HUDEP-2 (cell line): Measurements from ENCODE around the gene YJEFN3.

ENCODE experiments used
- DNase-seq, 76 experiments: peaks; one replicate each; lab custom pipeline; 2025; ENCODE audit not compliant: unreplicated experiment in 76 of 76; lab: John Stamatoyannopoulos, UW

The YJEFN3 gene

DNA sequence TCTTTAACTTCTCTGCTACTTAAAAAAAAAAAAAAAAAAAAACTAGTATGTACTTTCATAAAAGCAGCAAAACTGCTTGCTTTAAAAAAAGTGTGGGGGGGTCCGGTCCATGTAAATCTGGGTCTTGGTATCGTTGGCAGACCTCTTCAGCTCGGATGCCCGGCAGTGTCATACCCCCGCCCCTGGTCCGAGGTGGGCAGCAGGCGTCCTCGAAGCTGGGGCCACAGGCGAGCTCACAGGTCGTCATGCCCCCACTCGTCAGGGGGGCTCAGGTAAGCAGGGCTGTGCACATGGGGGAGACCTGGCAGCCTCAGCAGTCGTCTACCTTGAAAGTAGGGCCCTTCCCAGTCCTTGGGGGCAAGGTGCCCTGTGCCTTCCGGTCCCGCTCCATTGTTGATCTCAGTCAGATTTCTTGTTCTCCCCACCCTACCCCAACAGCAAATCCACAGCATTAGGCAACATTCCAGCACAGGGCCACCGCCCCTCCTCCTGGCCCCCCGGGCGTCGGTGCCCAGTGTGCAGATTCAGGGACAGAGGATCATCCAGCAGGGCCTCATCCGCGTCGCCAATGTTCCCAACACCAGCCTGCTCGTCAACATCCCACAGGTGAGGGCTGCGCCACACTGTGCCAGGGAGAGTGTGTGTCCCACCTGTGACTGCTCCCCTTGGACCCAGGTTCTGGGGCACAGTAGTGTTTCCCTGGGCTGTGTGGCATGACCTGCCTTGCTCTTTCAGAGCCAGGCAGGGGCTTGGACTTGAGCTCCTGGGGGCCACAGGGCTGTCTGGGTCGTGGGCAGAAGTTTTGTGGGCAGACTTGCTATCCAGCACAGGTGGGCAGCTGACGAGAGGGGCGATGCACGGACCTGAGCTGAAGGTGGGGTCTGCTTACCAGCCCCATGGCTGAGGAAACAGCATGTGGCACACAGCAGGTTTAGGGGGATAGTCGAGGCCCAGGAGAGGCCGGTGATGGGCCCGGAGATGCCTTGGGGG is 32.8 kb upstream of the YJEFN3 start:
- DNase-seq = no peak

DNA sequence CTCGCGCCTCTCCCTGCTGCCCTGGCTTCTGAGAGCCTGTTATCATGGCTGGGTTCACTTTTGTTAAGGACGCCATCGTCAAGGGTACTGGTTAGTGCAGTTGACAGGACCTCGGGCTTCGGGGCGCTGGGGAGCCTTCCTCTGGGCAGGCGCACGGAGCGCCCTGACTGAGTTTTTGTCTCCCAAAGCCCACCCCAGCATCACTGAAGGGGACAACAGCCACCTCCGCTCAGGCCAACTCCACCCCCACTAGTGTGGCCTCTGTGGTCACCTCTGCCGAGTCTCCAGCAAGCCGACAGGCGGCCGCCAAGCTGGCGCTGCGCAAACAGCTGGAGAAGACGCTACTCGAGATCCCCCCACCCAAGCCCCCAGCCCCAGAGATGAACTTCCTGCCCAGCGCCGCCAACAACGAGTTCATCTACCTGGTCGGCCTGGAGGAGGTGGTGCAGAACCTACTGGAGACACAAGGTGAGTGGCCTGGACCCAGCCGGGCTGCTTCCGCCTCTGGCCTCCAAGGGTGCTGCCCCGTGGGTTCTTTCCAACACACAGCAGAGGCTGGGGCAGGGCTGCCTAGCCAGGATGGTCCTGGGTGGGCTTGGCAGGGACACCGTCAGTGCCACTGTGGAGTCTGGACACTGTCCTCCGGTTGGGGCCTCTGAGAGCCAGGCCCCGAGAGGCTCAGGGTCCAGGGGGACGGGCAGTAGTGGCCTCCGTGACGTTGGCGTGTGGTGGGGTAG is 30.3 kb upstream of the YJEFN3 start:
- DNase-seq = no peak

DNA sequence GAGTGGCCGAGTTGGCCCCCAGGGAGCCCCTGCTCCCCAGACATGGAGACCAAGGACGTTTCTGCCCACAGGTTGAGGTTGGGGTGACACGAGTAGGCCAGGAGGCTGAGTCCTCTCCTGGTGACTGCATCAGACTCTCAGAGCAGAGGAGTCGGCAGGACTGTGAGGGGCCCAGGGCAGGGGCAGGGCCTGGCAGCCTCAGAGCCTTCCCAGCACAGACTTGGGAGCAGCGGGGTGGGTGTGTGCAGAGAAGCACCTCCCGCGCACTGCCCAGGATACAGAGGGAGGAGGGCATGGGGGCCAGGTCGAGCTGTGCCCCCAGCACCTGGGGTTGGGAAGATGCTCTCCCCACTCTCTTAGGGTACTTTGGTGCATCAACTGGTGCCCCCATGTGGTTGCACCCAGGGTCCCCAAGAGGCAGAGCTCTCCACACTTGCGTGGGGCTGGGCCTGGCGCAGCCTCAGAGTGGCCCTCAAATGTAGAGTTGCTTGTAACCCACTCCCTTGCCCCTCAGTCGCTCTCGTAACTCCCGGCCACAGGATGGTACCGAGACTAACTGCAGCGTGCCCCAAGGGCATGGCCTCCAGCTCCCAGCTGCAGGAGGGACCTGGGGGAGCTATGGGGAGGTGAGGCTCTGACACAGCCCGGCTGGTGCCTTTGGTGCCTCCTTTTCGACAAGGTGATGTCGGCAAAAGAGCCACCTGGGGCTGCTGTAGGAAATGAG is 29.3 kb upstream of the YJEFN3 start:
- DNase-seq = no peak

DNA sequence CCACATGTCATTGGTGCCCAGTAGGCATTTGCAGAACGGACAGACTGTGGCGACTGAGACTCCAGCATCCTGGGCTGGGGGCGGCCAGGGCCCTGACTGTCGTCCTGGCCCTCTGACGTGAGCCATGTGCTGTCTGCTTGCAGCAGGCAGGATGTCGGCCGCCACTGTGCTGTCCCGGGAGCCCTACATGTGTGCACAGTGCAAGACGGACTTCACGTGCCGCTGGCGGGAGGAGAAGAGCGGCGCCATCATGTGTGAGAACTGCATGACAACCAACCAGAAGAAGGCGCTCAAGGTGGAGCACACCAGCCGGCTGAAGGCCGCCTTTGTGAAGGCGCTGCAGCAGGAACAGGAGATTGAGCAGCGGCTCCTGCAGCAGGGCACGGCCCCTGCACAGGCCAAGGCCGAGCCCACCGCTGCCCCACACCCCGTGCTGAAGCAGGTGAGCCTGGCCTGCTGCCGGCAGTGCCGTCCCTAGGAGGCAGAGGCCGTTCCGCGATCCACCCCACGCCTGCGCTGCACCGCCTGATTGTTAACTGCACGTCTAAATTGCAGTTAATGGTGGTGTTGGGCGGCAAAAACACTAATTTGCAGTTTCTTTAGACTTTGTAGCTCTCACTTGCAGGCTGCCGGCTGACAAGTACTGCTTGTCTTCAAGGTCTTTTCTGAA is 27.6 kb upstream of the YJEFN3 start:
- no peak for DNase-seq

DNA sequence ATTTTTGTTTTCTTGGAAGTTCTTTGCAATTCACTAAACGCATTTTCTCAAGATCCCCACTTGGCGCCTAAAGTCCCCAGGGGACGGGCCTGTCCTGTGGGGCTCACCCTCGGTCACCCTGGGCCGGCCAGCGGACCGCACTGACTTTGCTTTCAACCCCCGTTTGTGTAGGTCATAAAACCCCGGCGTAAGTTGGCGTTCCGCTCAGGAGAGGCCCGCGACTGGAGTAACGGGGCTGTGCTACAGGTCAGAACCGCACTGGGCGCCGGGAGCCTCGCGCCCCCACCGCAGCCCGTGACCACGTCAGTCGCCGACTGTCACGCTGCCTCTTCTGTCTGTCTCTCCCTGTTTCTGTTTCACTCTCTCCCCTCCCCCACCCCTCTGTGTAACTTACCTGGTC is 26.9 kb upstream of the YJEFN3 start:
- DNase-seq = no peak

DNA sequence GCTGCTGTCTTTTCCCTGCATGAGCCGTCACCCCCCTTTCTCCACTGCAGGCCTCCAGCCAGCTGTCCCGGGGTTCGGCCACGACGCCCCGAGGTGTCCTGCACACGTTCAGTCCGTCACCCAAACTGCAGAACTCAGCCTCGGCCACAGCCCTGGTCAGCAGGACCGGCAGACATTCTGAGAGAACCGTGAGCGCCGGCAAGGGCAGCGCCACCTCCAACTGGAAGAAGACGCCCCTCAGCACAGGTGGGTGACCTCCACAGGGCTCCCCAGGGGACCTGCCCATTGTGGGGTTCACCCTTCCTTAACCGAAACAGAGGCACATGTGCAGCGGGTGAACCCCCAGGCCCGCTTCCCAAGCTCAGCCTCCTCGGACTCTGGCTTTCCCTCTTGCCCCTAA is 26.4 kb upstream of the YJEFN3 start:
- DNase-seq = no peak

DNA sequence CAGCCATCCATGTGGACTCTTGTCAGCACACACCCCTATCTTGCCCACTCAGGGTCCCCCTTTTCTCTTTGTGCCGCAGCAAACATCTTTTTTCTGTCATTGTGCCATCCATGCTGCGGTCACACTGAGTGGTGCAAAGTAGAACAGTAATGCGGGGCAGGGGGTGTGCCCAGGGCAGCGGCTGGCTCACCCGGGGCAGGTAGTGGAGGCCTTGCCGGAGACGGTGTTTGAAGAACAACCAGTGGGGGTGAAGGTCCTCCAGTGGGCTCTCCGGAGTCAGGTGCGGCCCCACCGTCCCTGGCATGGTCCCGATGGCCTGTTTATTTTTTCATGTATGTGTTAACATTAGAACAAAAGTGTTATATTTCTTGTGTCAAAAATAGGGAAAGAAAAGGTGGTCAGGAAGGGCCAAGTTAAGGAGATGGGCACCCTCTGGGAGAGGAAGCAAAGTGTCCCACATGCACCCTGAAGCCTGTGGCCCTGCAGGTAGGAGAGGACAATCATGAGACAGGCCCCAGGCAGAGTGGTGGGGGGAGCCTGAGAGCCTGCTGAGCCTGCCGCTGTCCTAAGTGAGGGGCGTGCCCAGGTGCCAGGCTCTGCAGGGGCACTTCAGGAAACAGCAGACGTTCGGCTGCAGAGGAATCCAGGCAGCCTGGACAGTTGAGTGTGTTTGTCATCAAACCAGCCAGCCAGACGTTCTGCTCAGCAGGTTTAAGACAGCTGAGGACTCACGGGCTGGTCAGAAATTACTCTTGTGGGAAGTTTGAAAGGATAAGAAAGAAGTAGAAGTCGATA is 25.7 kb upstream of the YJEFN3 start:
- DNase-seq = no peak

DNA sequence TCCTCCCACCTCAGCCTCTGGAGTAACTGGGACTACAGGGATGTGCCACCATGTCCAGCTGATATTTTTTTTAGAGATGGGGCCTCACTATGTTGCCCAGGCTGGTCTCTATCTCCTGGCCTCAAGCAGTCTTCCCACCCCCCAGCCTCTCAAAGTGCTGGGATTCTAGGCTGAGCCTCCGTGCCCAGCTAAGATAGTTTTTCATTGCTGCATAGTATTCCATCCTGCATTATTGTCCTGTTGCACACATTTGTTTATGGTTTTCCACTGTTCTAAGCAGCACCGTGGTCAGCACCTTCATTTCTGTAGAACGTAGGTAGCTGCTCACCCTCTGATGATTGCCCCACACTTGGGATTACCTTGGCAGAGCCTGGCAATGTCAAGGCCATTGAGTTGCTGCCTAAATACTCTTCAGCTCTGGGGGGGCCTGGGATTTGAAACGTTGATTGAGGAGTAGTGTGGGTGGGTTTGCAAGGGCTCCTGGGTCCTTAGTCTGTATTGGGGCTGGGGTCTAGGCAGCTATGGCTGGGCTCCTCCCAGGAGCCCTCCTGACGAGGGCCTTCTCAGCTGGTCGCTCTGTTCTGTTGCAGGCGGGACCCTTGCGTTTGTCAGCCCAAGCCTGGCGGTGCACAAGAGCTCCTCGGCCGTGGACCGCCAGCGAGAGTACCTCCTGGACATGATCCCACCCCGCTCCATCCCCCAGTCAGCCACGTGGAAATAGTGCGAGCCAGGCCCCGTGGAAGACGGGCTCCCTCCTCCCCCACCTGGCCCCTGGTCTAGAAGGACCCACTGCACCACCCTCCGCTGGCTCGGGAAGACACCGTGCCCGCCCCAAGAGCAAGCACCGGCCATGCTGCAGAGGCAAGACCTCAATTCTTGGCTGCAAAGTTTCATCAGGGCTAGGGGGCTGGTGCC is 23.7 kb upstream of the YJEFN3 start:
- DNase-seq = no peak

DNA sequence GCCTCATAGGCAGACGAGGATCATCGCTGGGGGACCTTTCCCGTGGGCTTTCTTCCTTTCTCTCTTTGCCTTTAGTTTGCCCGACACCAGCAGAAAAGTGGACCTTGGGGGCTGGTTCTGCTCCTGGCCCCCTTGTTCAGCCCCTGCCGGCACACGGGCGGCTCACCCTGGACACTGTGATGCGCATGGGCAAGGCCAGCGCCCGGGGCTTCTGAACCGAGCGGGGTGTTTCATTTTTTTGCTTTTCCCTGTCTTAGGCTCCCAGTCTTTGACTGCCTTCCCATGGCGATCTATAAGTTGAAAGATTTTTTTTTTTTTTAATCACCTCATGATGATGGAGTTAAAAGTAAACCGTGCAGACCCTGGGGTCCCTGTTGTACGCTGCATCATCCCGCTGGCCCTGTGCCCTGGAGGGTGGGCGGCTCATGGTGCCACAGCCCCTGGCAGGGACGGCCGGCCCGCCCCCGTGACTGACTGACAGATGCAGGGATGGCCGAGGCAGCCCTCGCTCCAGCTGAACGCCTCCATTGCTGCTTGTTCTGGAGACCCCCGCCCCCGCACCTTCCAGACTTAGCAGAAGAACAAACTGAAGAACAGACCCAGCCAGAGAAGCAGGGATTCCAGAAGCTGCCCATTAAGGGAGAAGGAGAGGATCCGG is 22.9 kb upstream of the YJEFN3 start:
- DNase-seq = no peak

DNA sequence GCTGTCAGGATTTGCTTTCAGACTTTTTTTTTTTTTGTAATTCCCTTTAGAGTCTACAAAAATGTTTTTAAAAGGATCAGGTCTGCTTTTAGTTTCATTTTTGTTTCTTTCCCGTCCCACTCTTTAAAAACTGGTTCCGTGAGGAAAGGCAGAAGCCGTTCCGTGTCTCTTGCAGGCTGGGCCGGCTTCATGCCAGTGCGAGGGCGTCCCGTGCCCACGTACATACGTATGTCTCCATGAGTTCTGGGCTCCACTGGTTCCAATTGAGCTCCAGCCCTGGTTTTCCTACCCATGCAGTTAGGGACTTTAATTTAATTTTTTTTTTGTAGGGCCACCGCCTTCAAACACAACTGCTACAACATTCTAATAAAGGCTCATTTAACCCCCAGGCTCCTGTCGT is 22.1 kb upstream of the YJEFN3 start:
- DNase-seq = no peak

DNA sequence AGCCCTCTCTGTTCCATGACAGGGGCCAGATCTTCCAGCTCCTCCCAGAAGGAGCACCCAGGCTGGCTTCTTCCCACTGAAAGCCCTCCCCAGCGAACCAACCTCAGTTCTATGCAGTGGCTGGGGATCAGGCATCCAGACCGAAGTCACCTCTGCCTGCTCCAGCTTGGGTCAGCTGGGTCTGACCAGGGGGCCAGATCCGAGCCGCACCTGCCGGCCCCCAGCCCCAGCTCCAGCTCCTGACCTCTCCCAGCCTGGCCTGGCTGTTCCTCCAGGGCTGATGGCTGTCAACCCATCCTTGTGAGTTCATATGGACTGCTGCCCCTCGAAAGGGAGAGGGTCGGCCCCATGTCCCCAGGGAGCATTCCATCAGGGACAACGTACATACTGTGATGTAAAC is 21.4 kb upstream of the YJEFN3 start:
- DNase-seq = no peak

DNA sequence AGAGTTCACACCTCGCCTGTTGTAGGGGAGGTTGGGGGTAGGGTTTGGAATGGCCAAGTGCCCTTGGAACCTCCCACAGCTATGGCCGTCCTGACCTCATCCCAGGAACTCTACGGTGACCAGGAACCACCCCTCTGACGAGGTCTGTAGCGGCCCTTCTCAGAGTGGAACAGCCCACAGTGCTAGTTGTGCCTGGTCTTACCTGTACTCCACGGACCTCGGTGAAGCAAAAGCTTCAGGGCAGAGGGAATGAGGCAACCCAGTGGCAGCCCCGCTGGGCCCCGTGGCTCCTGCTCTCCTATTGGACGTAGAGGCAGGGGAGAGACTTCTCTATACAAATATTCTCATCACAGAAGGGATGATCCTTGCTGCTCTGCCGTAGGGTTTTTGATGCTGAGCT is 20.5 kb upstream of the YJEFN3 start:
- no peak for DNase-seq

DNA sequence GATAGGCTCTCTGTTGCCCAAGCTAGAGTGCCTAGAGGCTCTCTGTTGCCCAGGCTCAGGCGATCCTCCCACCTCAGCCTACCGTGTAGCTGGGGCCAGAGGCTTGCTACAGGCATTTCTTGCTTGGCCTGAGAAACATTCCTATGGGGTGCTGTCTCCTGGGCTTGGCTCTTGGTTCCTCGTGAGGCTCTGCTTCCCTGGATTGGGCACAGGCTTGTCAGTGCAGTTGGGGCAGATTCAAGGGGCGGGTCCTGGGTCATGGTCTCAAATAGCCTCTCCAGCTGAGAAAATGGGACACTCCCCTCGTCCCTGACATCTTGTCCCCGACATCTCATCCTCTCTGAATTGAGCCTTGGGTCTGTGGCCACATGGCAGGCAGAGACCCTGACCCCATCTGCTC is 18.3 kb upstream of the YJEFN3 start:
- no peak for DNase-seq

DNA sequence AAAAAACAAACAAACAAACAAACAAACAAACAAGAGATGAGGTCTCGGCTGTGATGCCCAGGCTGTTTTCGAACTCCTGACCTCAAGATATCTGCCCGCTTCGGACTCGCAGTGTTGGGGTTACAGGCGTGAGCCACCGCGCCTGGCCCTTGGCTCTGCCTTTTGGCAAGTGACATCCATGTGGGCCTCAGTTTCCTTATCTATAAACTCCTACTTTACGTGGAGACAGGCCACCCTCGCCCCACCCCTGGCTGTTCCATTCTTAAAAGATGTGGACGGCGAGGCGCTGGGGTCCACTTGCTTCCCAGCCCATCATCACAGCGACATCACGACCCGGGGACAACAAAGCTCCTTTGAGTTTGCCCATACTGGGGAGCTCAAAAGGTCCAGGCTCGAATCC is 15.0 kb upstream of the YJEFN3 start:
- no peak for DNase-seq

DNA sequence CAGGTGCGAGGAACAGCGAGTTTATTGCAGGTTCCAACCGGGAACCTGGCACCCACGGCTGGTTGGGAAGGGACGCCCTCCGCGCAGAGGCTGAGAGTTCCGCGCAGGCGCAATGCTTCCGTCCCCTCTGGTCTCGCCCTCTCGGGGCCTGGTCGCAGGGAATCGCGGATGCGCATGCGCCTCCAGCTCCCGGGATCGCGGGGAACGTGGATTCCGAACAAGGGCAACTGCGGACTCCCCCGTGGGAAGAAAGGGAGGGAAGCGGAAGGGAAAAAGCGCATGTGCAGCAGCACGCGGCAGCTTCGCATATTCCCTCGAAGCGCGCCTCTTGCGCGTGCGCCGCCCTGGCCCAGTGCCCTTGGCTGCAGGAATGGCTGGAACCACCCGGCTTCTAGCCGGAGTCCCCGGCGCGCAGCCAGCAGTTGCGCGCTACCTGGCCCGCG is 14.5 kb upstream of the YJEFN3 start:
- no peak for DNase-seq

DNA sequence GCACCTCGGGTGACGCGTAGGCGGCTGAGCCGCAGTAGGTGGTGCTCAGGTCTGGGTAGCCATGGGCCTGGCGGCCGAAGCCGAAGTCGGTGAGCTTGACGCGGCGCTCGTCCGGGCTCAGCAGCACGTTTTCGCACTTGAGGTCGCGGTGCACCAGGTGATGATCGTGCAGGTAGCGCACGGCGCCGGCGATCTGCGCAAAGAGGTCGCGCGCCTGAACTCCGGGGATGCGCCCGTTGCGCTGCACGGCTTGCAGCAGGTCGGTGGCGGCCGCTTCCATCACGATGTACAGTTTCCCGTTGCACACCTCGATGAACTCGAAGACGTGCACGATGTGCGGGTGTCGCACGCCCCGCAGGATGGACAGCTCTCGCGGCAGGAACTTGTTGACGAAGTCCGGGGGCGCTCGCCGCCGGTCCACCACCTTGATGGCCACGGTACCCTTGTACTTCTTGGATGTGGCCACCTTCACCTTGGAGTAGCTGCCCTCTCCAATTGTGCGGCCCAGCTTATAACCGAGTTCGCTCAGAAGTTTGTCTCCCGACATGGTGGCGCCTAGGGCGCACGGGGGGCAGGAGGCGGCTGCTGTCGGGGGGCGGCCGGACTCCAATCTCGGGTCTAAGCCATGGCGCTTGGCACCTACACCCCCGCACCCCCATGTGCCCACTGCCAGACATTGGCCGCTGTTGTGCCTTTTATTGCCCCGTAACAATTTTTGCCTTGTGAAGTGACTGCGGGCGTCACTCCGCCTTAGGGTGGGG is 13.7 kb upstream of the YJEFN3 start, which contains the start of gene TSSK6:
TSSK6 (minus strand) TSS at position 668 of the 761 bp plus-strand sequence; CDS start at position 547, 121 bp downstream.
- DNase-seq = no peak
